ENCODE data around the gene GPR108.
"Not testable (repeated sequence)": the region's sequence is repeated elsewhere in the genome, so short reads cannot be mapped to it uniquely, and the experiment has no call there.

GPR108 gene

DNA sequence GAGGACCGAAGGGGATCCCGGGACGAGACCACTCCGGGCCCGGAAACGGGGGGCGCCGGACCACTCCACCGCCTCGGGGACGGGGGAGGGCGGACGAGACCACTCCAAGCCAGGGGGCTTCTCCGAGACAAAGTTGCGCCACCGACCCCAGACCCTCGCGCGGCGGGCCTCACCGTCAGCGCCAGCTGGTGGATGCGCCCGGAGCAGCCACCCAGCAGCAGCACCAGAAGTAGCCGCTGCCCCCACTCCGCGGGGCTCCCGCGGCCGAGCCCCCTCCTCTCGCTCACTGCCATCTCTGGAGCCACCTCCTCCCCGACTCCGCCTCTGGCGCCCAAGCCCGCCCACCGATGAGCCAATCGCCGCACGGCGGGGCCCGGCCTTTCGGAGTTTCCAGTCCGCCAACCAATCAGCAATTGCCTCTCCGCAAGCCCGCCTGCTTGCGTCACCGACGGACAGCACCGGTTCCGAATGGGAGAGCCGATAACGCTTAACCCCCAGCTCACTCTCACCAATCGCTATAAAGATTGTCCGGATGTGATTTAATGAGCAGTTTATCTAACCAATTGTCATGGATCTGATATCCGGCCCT is at the start of gene GPR108:
Gene GPR108 (minus strand): TSS at position 297 of the 589 bp plus-strand sequence. CDS start 4 bp downstream, at position 293.
- peak; percentile 96 to 98 for DNase-seq (ENCODE audit: low read depth in 2 of 2)

DNA sequence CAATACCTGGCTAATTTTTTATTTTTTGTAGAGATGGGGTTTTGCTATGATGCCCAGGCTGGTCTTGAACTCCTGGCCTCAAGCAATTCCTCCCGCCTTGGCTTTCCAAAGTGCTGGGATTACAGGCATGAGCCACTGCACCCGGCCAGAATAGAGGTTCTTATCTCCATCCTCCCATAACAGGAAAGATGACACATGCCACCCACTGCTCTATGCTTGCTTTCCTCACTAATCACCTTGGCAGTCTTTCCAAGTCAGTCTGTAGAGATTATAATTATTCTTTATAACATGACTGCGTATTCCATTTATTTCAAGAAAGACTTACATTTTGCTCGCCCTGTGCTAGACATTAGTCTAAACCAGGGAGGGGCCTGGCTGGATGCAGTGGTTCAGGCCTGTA is 41.8 kb upstream of the GPR108 start:
- DNase-seq (ENCODE audit: low read depth in 2 of 2), result no peak

DNA sequence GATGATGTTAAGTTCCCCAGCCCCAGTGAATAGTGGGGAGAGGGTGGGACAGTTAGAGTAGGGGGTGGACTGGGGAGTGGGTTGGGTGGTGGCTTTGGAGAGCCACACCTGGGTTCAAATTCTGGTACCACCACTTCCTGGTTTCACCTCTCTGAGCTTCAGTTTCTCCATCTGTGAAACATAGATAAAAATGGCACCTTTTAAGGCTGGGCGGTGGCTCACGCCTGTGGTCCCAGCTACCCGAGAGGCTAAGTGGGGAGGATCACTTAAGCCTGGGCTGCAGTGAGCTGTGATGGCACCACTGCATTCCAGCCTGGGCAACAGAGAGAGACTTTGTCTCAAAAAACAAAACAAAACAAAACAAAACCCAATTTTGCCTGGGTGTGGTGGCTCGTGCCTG is 41.0 kb upstream of the GPR108 start:
- DNase-seq (ENCODE audit: low read depth in 2 of 2), result no peak

DNA sequence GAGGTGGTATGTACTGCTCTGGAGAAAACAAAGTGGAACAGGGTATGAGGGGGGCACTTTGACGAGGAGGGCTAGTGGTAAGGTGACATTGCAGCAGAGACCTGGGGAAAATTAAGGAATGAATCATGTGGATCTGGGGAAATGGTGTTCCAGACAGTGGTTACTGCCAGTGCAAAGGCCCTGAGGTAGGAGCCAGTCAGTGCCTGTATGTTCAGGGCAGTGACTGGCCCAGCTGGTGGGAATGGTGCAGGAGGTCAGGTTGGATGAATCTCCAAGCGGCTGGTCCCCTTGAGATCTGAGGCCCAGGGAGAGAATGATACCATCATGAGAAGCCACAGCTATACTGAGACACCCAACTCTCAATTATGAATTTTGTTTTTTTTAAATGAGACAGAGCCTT is 40.1 kb upstream of the GPR108 start:
- no peak for DNase-seq (ENCODE audit: low read depth in 2 of 2)

DNA sequence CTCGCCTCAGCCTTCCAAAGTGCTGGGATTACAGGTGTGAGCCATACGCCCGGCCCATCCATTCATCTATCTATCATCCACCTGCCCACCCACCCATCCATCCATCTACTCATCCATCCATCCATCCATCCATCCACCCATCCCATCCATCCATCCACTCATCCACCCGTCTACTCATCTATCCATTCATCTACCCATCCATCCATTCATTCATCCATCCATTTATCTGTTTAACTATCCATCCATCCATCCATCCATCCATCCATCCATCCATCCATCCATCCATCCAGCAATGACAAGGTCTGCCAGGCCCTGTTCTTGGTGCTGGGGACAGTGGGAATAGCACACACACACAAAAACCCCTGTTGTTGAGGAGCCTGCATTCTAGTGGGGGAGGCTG is 39.6 kb upstream of the GPR108 start:
- no peak for DNase-seq (ENCODE audit: low read depth in 2 of 2)

DNA sequence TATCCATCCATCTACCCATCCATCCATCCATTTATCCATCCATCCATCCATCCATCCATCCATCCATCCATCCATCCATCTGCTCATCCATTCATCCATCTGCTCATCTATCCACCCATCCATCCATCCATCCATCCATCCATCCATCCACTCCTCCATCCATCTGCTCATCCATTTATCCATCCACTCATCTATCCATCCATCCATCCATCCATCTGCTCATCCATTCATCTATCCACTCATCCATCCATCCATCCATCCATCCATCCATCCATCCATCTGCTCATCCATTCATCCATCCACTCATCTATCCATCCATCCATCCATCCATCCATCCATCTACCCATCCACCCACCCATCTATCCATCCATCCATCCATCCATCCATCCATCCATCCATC is 38.7 kb upstream of the GPR108 start:
- DNase-seq (ENCODE audit: low read depth in 2 of 2), result not testable (repeated sequence)

DNA sequence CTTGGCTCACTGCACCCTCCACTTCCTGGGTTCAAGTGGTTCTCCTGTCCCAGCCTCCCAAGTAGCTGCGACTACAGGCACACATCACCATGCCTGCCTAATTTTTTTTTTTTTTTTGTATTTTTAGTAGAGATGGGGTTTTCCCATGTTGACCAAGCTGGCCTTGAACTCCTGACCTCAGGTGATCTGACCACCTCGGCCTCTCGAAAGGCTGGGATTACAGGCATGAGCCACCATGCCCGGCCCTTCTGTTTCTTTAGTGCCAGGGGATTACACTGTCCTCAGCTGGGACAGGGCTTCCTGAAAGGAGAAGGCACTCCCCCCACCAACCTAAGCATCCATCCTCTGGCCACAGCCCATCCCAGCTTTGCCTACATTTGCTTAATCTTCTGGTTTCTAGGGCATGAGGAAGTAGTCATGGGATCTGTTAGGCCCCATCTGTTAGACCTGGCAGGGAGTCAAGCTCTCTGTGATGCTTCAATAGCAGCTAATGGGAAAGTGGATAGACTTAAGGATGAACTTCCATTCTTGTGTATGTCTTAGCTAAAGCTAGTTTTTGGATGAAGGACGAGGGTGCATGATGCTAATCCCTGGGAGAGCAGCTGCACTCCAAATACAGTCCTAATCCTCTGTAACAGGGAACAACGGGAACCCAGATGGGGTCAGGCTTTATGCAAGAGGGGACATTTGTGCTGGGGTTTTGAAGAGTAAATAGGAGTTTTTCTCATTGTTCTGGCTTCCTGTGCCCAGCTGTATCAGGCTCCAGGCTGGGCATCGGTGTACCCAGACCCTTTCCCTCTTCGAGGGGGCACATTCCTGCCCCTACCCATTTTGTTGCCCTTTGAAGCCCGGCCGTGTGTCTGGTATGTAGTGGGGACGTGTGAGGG is 37.7 kb upstream of the GPR108 start:
- no peak for DNase-seq (ENCODE audit: low read depth in 2 of 2)

DNA sequence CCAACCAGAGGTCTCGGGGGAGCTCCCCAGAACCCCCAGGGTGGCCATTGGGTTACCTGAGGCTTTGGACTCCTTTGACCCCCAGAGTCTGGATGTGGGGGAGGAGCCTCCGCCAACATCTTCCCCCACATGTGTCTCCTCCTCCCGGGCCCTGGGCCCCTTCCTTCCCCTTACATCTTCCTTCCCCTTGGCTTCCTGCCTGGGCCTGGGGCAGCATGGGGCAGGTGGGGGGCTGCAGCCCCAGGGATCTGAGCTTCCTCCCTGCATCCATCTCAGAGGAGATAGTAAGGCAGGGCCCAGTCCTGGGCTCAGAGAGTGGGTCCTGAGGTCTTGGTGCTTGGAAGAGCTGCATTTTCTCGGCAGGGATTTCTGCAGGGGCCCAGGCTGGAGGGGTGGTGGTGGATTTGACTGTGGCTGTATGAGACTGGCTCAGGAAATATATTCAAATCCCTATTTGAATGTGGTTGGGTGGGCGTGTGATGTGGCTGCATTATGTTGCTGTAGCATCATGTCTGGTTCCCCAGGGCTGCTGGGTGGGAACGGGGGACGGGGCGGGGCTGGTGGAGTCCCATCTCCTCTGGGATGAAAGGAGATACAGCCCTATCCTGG is 36.0 kb upstream of the GPR108 start:
- peak in 1 of 2 donors; percentile 43 for DNase-seq (ENCODE audit: low read depth in 2 of 2)

DNA sequence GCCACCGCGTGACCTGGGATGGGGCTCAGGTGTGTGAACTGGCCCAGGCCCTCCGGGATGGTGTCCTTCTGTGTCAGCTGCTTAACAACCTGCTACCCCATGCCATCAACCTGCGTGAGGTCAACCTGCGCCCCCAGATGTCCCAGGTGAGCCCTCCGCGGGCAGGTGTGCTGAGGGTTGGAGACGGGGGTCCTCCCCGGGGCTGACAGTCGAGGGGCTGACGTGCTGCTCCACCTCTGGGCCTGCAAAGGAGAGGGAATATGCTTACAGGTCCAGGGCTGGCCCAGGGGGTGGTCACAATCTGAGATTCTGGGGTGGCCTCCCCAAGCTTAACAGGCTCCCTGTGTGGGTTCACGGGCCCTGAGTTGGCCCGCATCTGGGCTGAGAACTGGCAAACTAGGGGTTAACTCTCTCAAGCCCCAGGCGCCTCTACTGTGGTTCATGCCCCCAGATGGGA is 35.5 kb upstream of the GPR108 start:
- DNase-seq (ENCODE audit: low read depth in 2 of 2), result no peak

DNA sequence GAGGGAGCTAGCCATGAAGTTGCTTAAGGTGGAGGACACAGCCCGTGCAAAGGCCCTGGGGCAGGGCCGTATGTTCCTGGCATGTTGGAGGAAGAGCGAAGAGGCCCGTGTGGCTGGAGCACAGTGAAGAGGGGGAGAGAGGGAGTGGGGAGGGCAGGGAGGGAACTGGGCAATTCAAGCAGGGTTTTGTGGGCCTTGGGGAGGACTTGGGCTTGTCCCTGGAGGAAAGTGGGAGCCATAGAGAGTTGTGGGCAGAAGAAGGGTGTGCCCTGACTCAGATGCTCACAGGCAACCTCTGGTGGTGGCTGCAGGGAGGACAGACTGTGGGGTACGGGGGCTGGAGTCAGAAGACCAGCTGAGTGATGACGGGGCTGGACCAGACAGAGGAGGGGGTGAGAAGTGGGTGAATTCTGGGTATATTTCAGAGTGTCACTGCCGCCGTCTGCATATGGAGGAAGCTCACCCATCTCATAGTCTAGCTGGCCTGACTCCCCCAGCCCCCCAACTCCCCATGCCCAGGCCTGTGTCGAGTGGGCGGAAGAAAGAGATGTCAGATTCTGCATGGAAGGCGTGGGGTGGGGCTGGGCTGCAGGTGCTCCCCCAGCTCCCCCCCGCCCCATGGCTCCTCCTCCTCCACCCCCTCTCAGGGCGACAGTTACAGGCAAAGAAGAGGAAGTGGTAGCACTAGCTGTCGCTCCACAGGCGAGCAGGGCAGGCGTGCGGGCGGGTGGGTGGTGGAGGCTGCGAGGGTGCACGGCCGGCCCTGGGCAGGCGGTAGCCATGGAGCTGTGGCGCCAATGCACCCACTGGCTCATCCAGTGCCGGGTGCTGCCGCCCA is 34.9 kb upstream of the GPR108 start, which contains the start of gene VAV1:
Gene VAV1 (plus strand): TSS at position 681 of the 838 bp plus-strand sequence. CDS start 100 bp downstream, at position 781.
- DNase-seq (ENCODE audit: low read depth in 2 of 2), result peak; percentile 63 to 66

DNA sequence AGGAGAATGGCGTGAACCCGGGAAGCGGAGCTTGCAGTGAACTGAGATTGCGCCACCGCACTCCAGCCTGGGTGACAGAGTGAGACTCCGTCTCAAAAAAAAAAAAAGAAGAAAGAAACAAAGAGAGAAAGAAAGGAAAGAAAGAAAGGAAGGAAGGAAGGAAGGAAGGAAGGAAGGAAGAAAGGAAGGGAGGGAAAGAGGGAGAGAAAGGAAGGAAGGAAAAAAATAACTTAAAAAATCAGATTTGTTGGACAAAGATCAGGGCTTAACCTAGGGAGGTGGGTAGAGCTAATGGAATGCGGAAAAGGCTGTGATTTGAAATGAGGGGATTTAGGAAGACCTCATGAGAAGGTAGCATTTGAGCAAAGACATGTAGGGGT is 34.3 kb upstream of the GPR108 start:
- DNase-seq (ENCODE audit: low read depth in 2 of 2), result not testable (repeated sequence)

DNA sequence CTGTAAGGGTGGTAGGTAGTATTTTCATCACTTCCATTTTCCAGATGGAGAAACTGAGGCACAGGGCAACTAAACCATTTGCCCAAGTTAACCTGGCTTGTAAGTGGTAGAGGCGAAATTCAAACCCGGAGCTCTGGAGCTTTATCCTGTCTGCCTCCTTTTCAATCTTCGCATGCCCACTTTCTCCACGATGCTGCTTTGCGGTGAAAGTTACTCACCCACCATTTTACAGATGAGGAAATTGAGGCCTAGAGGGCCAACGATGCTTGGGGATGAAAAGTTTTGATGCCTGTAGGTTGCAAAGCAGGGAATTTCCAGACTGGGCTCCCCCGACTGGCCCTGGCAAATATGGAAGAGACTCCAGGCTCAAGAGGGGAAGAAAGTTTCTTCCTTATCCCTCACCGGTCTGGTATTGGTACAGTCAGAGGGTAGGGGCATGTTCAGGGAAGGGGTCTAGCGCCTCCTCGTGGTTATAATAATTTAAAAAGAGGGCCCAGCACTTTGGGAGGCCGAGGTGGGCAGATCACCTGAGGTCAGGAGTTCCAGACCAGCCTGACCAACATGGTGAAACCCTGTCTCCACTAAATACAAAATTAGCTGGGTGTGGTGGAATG is 31.7 kb upstream of the GPR108 start:
- no peak for DNase-seq (ENCODE audit: low read depth in 2 of 2)

DNA sequence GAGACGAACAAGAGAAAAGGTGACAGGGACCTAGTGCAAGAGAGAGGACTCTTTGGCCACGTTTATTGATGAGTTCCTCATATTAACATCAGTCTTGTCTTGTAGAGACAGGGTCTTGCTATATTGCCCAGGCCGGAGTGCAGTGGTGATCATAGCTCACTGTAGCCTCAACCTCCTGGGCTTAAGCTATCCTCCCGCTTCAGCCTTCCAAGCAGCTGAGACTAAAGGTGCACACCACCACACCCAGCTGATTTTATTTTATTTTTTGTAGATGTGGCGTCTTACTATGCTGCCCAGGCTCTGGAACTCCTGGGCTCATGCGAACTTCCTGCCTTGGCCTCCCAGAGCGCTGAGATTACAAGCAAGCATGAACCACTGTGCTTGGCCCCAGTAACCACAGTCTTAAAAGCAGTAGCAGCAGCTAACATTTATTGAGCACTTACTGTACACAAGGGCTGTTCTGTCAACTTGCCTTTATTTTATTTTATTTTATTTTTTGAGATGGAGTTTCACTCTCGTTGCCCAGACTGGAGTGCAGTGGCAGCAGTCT is 30.9 kb upstream of the GPR108 start:
- no peak for DNase-seq (ENCODE audit: low read depth in 2 of 2)

DNA sequence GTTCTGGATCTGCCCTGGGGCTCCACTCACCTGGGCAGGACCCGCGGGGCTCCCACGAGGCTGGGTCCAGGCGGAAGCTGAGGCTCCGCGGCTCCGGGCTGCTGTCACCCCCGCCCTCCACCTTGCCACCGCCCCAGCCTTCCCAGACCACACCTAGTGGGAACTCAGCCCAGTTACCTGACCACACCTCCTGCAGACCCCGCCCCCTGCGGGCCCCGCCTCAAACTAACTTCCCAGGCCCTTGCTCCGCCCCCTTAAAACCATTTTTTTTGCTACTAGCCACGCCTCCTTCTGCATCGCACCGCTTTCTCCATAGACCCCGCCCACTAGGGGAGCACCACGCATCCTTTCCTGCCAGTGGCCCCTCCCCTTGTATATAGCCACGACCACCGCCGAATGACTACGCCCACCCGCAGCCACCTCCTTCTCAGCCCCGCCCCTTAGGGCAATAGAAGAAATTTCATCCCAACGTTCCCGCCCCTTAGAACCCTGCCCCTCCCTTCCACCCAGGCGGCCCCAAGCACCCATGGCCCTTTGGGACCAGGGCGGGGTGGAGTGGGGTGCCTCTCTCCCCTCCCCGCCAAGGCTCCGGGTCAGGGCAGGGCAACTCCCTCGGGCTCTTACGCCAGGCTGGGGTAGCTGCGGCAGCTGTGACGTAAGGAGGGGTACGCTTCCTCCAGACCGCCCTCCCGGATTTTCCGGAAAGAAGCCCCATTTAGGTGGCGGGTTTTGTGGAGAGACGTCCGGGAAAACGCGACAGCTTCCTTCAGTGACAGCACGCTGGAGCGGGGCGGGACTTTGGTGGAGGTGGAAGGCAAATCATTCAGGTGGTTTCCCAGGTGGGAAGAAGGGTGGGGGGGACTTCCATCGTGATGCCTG is 30.2 kb upstream of the GPR108 start, which contains the start of gene SH2D3A:
Gene SH2D3A (minus strand): TSS at position 79 of the 879 bp plus-strand sequence. CDS start 3,687 bp downstream, outside the sequence.
- peak; percentile 89 to 93 for DNase-seq (ENCODE audit: low read depth in 2 of 2)

DNA sequence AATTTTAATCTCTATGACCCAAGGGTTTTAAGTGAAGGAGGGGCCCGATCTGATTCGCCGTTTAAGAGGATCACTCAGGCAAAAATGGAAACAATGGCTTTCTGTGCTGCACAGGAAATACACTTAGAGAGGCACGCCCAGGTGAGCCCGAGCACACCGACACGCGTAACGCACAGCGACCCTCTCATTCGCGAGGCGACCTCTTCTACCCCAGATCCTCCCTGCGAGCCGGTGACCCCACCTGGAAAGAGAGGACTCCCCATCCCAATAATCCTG is 29.6 kb upstream of the GPR108 start:
- DNase-seq (ENCODE audit: low read depth in 2 of 2), result no peak

DNA sequence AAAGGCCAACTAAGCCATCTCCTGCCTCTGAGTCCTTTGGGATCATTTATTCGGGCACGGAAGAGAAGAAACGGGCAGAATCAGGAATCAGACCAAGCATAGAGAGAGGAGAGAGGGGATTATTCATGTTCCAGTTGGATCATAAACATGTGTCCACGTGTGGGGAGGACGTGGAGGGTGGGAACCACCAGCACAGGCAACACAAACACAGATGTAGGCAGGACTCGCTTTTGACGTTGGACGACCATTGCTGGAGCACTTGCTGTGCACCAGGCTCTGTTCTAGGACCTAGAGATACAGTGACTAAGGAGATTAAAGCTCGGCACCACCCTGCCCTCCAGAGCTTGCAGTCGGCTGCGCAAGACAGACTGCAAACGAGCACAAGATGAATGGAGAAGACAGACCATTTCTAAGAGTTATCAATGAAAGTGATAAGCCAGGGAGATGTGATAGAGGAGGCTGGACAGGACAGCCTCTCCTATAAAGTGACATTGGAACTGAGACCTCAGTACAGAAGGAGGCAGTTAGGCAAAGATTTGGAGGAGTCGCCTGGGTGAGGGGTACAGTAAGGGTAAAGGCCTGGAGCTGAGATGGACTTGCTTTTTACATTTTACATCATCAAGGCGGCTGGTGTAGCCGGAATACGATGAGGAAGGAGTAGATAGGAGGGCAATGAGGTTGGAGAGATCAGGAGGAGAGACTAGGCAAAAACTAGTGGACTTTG is 29.1 kb upstream of the GPR108 start:
- DNase-seq (ENCODE audit: low read depth in 2 of 2), result no peak

DNA sequence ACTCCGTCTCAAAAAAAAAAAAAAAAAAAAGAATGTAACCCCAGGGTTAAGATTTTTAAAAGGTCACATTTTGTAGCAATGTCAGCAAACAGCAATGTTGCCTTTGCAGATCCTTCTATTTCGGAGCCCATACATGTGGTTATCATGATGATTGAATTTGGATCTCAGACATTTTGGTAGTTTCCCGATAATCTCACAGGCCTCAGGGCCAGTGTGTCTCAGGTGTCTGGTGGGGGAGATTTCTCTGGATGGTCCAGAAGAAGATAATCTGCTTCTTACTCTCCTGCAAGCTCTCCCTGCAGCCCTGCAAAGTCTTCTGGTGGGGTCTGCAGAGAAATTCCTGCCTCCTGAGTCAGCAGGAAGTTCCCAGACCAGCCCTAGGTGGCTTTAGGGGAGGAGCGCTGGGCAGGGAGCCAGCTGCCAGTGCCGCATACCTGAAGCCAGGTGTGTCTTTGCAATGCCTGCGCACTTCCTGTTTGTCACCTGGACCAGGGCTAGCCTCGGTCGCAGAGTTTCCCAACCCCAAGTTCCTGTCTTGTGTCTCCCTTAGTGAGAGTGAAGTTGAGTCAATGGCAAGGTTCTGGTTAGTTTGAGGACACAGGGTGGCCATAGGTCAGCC is 28.5 kb upstream of the GPR108 start:
- no peak for DNase-seq (ENCODE audit: low read depth in 2 of 2)

DNA sequence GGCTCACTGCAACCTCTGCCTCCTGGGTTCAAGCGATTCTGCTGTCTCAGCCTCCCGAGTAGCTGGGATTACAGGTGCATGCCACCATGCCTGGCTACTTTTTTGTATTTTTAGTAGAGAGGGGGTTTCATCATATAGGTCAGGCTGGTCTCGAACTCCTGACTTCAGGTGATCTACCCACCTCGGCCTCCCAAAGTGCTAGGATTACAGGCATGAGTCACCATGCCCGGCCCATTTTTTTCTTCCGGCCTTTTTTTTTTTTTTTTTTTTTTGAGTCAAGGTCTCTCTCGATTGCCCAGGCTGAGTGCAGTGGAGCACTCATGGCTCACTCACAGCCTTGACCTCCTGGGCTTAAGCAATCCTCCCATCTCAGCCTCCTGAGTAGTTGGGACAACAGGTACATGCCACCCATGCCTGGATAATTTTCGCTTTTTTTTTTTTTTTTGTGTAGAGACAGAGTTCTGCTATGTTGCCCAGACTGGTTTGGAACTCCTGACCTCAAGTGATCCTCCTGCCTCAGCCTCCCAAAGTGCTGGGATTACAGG is 24.9 kb upstream of the GPR108 start:
- DNase-seq (ENCODE audit: low read depth in 2 of 2), result not testable (repeated sequence)
